Epidermal melanocyte (primary cell): Measurements from ENCODE around the gene KCNJ12.
A peak's percentile ranks its signal among the peaks of the same experiment; 100 is the strongest.
"Not testable (repeated sequence)": the region's sequence is repeated elsewhere in the genome, so short reads cannot be mapped to it uniquely, and the experiment has no call there.

Source experiments
- DNase-seq: peaks from one replicate; pipeline ENCODE4 v3.0.0; 2011; ENCODE audit warnings: low spot score; ENCODE audit not compliant: insufficient read length

Gene KCNJ12

GRCh38 chr17:21385281-21385845, 9.2 kb downstream of the KCNJ12 start:
- DNase-seq = no peak

GRCh38 chr17:21387616-21388015, 11.5 kb downstream of the KCNJ12 start:
- no peak for DNase-seq

GRCh38 chr17:21388066-21388465, 11.9 kb downstream of the KCNJ12 start:
- no peak for DNase-seq

- no peak for DNase-seq
These were observed 12.8 kb downstream of the KCNJ12 start for GRCh38 chr17:21388944-21389343.

GRCh38 chr17:21389394-21389793, 13.2 kb downstream of the KCNJ12 start:
- DNase-seq = no peak

- DNase-seq = no peak
These were observed 14.1 kb downstream of the KCNJ12 start for GRCh38 chr17:21390294-21390693.

GRCh38 chr17:21392266-21392665, 16.1 kb downstream of the KCNJ12 start:
- DNase-seq = no peak

GRCh38 chr17:21394265-21394664, 18.1 kb downstream of the KCNJ12 start:
- no peak for DNase-seq

GRCh38 chr17:21395764-21396163, 19.6 kb downstream of the KCNJ12 start:
- no peak for DNase-seq

GRCh38 chr17:21396237-21396636, 20.1 kb downstream of the KCNJ12 start:
- no peak for DNase-seq

GRCh38 chr17:21397341-21398190, 21.4 kb downstream of the KCNJ12 start:
- DNase-seq = no peak

GRCh38 chr17:21399474-21400186, 23.5 kb downstream of the KCNJ12 start:
- no peak for DNase-seq

GRCh38 chr17:21400187-21400569, 24.0 kb downstream of the KCNJ12 start:
- DNase-seq = not testable (repeated sequence)

GRCh38 chr17:21400816-21401593, 24.8 kb downstream of the KCNJ12 start:
- no peak for DNase-seq

GRCh38 chr17:21402166-21402571, 26.0 kb downstream of the KCNJ12 start:
- peak; percentile 54 for DNase-seq

- DNase-seq = not testable (repeated sequence)
These were observed 26.8 kb downstream of the KCNJ12 start for GRCh38 chr17:21402926-21403325.

- not testable (repeated sequence) for DNase-seq
These were observed 27.9 kb downstream of the KCNJ12 start for GRCh38 chr17:21404106-21404505.

- DNase-seq = not testable (repeated sequence)
These were observed 28.4 kb downstream of the KCNJ12 start for GRCh38 chr17:21404539-21404938.

GRCh38 chr17:21404956-21405731, 29.0 kb downstream of the KCNJ12 start:
- not testable (repeated sequence) for DNase-seq

- not testable (repeated sequence) for DNase-seq
These were observed 29.8 kb downstream of the KCNJ12 start for GRCh38 chr17:21405904-21406400.
